ENCODE results near the gene DOCK10. TPM values are rescaled to one million over a fixed set of nuclear protein-coding genes. Genes with fewer than 3 reads are reported as not detected.

The DOCK10 gene
- total RNA-seq, 1 donor from 2014 or later: 14.3 TPM

- DNase-seq (ENCODE audit: low spot score): no peak
- Mint-ChIP-seq H3K27me3 (ENCODE audit: low read depth) (no peaks in the 10 kb centered on the region), H3K4me3 (ENCODE audit: unreplicated experiment) (no peak overlapping the region), H3K9me3 (ENCODE audit: low read depth) (no peaks in the 10 kb centered on the region), H3K36me3 (ENCODE audit: low read depth) (peaks cover 5% of the 10 kb centered on the region), H3K27ac (ENCODE audit: unreplicated experiment) (no peak overlapping the region), H3K4me1 (ENCODE audit: low read depth) (no peaks in the 10 kb centered on the region)
- TF ChIP-seq CTCF (IDR thresholded peaks at IDR 0.05): no peak
Measured at GRCh38 chr2:224894356-224894755, 147.9 kb downstream of the DOCK10 start.

- Mint-ChIP-seq H3K4me3 (ENCODE audit: unreplicated experiment) (no peak overlapping the region), H3K9me3 (ENCODE audit: low read depth) (no peaks in the 10 kb centered on the region), H3K27ac (ENCODE audit: unreplicated experiment) (no peak overlapping the region), H3K36me3 (ENCODE audit: low read depth) (peaks cover 5% of the 10 kb centered on the region), H3K27me3 (ENCODE audit: low read depth) (no peaks in the 10 kb centered on the region), H3K4me1 (ENCODE audit: low read depth) (no peaks in the 10 kb centered on the region)
- DNase-seq (ENCODE audit: low spot score): no peak
- no peak for TF ChIP-seq CTCF (IDR thresholded peaks at IDR 0.05)
Measured at GRCh38 chr2:224893848-224894247, 148.4 kb downstream of the DOCK10 start.

- H3K4me1 Mint-ChIP-seq (ENCODE audit: low read depth): no peaks in the 10 kb centered on the region
- no peaks in the 10 kb centered on the region for H3K9me3 Mint-ChIP-seq (ENCODE audit: low read depth)
- DNase-seq (ENCODE audit: low spot score): no peak
- H3K27me3 Mint-ChIP-seq (ENCODE audit: low read depth): no peaks in the 10 kb centered on the region
- H3K27ac Mint-ChIP-seq (ENCODE audit: unreplicated experiment): no peak overlapping the region
- H3K36me3 Mint-ChIP-seq (ENCODE audit: low read depth): peaks cover 3% of the 10 kb centered on the region
- no peak for TF ChIP-seq CTCF (IDR thresholded peaks at IDR 0.05)
- no peak overlapping the region for H3K4me3 Mint-ChIP-seq (ENCODE audit: unreplicated experiment)
Measured at GRCh38 chr2:224892574-224893204, 149.6 kb downstream of the DOCK10 start.

- H3K9me3 Mint-ChIP-seq (ENCODE audit: low read depth): no peaks in the 10 kb centered on the region
- H3K27ac Mint-ChIP-seq (ENCODE audit: unreplicated experiment): no peak overlapping the region
- DNase-seq (ENCODE audit: low spot score): no peak
- H3K4me3 Mint-ChIP-seq (ENCODE audit: unreplicated experiment): no peak overlapping the region
- no peaks in the 10 kb centered on the region for H3K27me3 Mint-ChIP-seq (ENCODE audit: low read depth)
- no peak for TF ChIP-seq CTCF (IDR thresholded peaks at IDR 0.05)
- peaks cover 3% of the 10 kb centered on the region for H3K36me3 Mint-ChIP-seq (ENCODE audit: low read depth)
- peaks cover 12% of the 10 kb centered on the region for H3K4me1 Mint-ChIP-seq (ENCODE audit: low read depth)
Measured at GRCh38 chr2:224890372-224890771, 151.9 kb downstream of the DOCK10 start.

- DNase-seq (ENCODE audit: low spot score): no peak
- peaks cover 40% of the 10 kb centered on the region for H3K4me1 Mint-ChIP-seq (ENCODE audit: low read depth)
- peak; percentile 37 for TF ChIP-seq CTCF (IDR thresholded peaks at IDR 0.05)
- H3K27me3 Mint-ChIP-seq (ENCODE audit: low read depth): no peaks in the 10 kb centered on the region
- H3K4me3 Mint-ChIP-seq (ENCODE audit: unreplicated experiment): no peak overlapping the region
- H3K9me3 Mint-ChIP-seq (ENCODE audit: low read depth): peaks cover 3% of the 10 kb centered on the region
- no peak overlapping the region for H3K27ac Mint-ChIP-seq (ENCODE audit: unreplicated experiment)
- H3K36me3 Mint-ChIP-seq (ENCODE audit: low read depth): peaks cover 4% of the 10 kb centered on the region
Measured at GRCh38 chr2:224887141-224887540, 155.1 kb downstream of the DOCK10 start.
